ENCODE measurements around the gene CDC42EP2. TPM values are rescaled to one million over a fixed set of nuclear protein-coding genes. Genes with fewer than 3 reads are reported as not detected.

Gene CDC42EP2
- total RNA-seq, 1 donor from 2014 or later = 11.3 TPM

DNA sequence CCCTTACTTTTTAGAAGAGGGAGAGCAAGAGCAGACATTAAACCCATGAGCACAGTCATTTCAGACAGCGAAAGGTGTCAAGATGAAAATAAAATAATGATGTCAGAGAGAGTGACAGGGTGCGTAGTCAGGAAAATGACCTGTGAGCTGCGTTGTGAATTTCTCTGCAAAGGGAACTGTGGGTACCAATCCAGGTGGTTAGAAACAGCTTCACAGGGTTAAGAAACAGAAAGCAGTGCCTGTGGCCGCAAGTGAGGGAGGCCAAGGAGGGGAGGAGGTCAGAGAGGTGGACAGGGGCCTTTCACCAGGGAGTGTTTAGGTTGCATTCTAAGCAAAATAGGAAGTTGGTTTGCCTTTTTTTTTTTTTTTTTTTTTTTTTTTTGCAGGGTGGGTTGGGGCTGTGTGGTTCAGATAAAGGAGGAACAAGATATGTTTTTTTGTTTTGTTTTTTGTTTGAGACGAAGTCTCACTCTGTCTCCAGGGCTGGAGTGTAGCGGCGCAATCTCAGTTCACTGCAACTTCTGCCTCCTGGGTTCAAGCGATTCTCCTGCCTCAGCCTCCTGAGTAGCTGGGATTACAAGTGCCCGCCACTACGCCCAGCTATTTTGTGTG is 47.8 kb downstream of the CDC42EP2 start:
- no peak overlapping the region for H3K4me3 ChIP-seq
- H3K27ac ChIP-seq (replicated peaks) = no peak overlapping the region
- H3K4me1 ChIP-seq = peaks cover 35% of the 10 kb centered on the region
- intact Hi-C loops (cut with micrococcal nuclease) = no loop called here
- no peaks in the 10 kb centered on the region for H3K9me3 ChIP-seq (replicated peaks)
- H3K36me3 ChIP-seq = no peaks in the 10 kb centered on the region
- TF ChIP-seq, protein P1, sequence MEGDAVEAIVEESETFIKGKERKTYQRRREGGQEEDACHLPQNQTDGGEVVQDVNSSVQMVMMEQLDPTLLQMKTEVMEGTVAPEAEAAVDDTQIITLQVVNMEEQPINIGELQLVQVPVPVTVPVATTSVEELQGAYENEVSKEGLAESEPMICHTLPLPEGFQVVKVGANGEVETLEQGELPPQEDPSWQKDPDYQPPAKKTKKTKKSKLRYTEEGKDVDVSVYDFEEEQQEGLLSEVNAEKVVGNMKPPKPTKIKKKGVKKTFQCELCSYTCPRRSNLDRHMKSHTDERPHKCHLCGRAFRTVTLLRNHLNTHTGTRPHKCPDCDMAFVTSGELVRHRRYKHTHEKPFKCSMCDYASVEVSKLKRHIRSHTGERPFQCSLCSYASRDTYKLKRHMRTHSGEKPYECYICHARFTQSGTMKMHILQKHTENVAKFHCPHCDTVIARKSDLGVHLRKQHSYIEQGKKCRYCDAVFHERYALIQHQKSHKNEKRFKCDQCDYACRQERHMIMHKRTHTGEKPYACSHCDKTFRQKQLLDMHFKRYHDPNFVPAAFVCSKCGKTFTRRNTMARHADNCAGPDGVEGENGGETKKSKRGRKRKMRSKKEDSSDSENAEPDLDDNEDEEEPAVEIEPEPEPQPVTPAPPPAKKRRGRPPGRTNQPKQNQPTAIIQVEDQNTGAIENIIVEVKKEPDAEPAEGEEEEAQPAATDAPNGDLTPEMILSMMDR (IDR thresholded peaks at IDR 0.05; ENCODE audit: borderline replicate concordance) = no peak
- H3K27me3 ChIP-seq (ENCODE audit: low read depth) = no peaks in the 10 kb centered on the region
- DNase-seq = no peak

- no peak overlapping the region for H3K27ac ChIP-seq (replicated peaks)
- DNase-seq = no peak
- intact Hi-C loops (cut with micrococcal nuclease) = no loop called here
- no peaks in the 10 kb centered on the region for H3K27me3 ChIP-seq (ENCODE audit: low read depth)
- H3K36me3 ChIP-seq = no peaks in the 10 kb centered on the region
- no peak overlapping the region for H3K4me3 ChIP-seq
- peaks cover 32% of the 10 kb centered on the region for H3K4me1 ChIP-seq
- TF ChIP-seq, protein P1 (IDR thresholded peaks at IDR 0.05; ENCODE audit: borderline replicate concordance) = no peak
- H3K9me3 ChIP-seq (replicated peaks) = no peaks in the 10 kb centered on the region
These were observed 48.3 kb downstream of the CDC42EP2 start for GRCh38 chr11:65362966-65363365.

DNA sequence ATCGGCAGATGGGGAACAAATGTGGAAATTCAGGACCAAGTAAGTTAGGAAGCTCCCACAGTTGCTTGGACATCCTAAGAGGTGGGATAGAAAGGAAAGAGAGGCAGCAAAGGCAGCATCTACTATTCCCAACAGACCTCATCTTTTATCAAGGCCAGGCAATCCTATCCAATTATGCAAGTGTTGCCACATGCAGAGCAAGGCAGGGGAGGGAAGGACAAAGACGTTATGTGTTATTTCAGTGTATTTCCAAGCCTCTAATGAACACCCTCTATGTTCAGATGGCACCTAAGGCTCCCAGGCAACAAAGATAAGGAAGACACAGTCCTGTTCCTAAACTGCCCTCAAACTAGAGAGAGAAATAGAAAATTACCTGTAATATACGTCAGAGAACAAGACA is 49.1 kb downstream of the CDC42EP2 start:
- DNase-seq = no peak

GRCh38 chr11:65366340-65366773 is 51.7 kb downstream of the CDC42EP2 start:
- Histone ChIP-seq H3K27me3 (ENCODE audit: low read depth) (no peaks in the 10 kb centered on the region), H3K27ac (replicated peaks) (peak overlapping the region; percentile 83), H3K9me3 (replicated peaks) (no peaks in the 10 kb centered on the region), H3K36me3 (no peaks in the 10 kb centered on the region), H3K4me3 (no peak overlapping the region), H3K4me1 (peaks cover 28% of the 10 kb centered on the region)
- intact Hi-C loops (cut with micrococcal nuclease) = no loop called here
- no peak for DNase-seq
- TF ChIP-seq, protein P1 (IDR thresholded peaks at IDR 0.05; ENCODE audit: borderline replicate concordance) = peak; percentile 83

More for the DNA sequence above, 49.1 kb downstream of the CDC42EP2 start:
- Histone ChIP-seq H3K27ac (replicated peaks) (no peak overlapping the region), H3K4me3 (no peak overlapping the region), H3K27me3 (ENCODE audit: low read depth) (no peaks in the 10 kb centered on the region), H3K36me3 (no peaks in the 10 kb centered on the region), H3K9me3 (replicated peaks) (no peaks in the 10 kb centered on the region), H3K4me1 (peaks cover 24% of the 10 kb centered on the region)
- intact Hi-C loops (cut with micrococcal nuclease) = no loop called here
- TF ChIP-seq, protein P1 (IDR thresholded peaks at IDR 0.05; ENCODE audit: borderline replicate concordance) = no peak

GRCh38 chr11:65370659-65371049 is 56.0 kb downstream of the CDC42EP2 start:
- intact Hi-C loops (cut with micrococcal nuclease) = loop anchor here (5.0 kb wide), 1 partner anchor 147 kb away; no protein-coding TSS in a partner anchor
- Histone ChIP-seq H3K27me3 (ENCODE audit: low read depth) (no peaks in the 10 kb centered on the region), H3K9me3 (replicated peaks) (no peaks in the 10 kb centered on the region), H3K4me3 (no peak overlapping the region), H3K4me1 (peaks cover 40% of the 10 kb centered on the region), H3K27ac (replicated peaks) (peak overlapping the region; percentile 89), H3K36me3 (no peaks in the 10 kb centered on the region)
- TF ChIP-seq, protein P1 (IDR thresholded peaks at IDR 0.05; ENCODE audit: borderline replicate concordance) = no peak
- no peak for DNase-seq

Other genes with a start within 250 kb of the CDC42EP2 start
- gene CDCA5, start 230.8 kb upstream of the CDC42EP2 start, total RNA-seq = 1.3 TPM
- gene ZFPL1, start 230.6 kb upstream of the CDC42EP2 start, total RNA-seq = 23.1 TPM
- 92.2 TPM for gene VPS51, start 218.7 kb upstream of the CDC42EP2 start, total RNA-seq
- 56.7 TPM for gene TM7SF2, start 203.0 kb upstream of the CDC42EP2 start, total RNA-seq
- gene ZNHIT2, start 197.2 kb upstream of the CDC42EP2 start, total RNA-seq = 6.1 TPM
- gene FAU, start 192.7 kb upstream of the CDC42EP2 start, total RNA-seq = 629 TPM
- gene MRPL49, start 192.5 kb upstream of the CDC42EP2 start, total RNA-seq = 32.1 TPM
- 25.6 TPM for gene SYVN1, start 180.3 kb upstream of the CDC42EP2 start, total RNA-seq
- gene SPDYC, start 144.6 kb upstream of the CDC42EP2 start, total RNA-seq = not detected
- 74.6 TPM for gene CAPN1, start 132.9 kb upstream of the CDC42EP2 start, total RNA-seq
- gene POLA2, start 52.9 kb upstream of the CDC42EP2 start, total RNA-seq = 3.8 TPM
- gene DPF2, start 19.0 kb downstream of the CDC42EP2 start, total RNA-seq = 40.6 TPM
- gene TIGD3, start 39.9 kb downstream of the CDC42EP2 start, total RNA-seq = 0.44 TPM
- gene SLC25A45, start 67.8 kb downstream of the CDC42EP2 start, total RNA-seq = 5.0 TPM
- 8.4 TPM for gene FRMD8, start 71.8 kb downstream of the CDC42EP2 start, total RNA-seq
- gene NEAT1, start 107.9 kb downstream of the CDC42EP2 start, total RNA-seq = 405 TPM
- gene MALAT1, start 184.2 kb downstream of the CDC42EP2 start, total RNA-seq = 6,576 TPM
- 60.2 TPM for gene SCYL1, start 210.2 kb downstream of the CDC42EP2 start, total RNA-seq
- 80.3 TPM for gene LTBP3, start 243.5 kb downstream of the CDC42EP2 start, total RNA-seq

Measured in left ventricle myocardium inferior (tissue), 1 donor.